Activated naive CD4-positive, alpha-beta T cell (primary cell): ENCODE data around the gene DPYSL5.

Experiments
- DNase-seq, 4 experiments: peaks; one replicate each; lab custom pipeline; 2025; lab: John Stamatoyannopoulos, UW

Gene DPYSL5

DNA sequence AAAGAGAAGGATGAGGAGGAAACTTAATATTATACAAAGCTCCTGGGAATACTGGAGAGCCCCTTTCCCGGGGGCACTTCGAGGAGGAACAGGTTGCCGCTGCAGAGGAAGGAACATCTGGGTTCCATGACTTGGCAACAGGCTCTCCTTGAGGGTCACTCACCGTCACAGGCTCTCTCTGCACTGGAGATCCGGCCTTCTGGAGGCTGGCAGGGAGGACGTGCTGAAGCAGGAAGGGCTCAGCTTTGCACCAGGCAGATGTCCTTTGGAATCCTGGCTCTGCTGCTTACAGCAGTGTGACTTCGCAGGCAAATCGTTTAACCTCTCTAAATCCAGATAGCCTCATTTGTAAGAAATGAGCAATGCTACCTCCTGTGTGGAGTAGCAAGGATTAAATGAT lies 2.9 kb upstream of the DPYSL5 start:
- DNase-seq, result no peak

DNA sequence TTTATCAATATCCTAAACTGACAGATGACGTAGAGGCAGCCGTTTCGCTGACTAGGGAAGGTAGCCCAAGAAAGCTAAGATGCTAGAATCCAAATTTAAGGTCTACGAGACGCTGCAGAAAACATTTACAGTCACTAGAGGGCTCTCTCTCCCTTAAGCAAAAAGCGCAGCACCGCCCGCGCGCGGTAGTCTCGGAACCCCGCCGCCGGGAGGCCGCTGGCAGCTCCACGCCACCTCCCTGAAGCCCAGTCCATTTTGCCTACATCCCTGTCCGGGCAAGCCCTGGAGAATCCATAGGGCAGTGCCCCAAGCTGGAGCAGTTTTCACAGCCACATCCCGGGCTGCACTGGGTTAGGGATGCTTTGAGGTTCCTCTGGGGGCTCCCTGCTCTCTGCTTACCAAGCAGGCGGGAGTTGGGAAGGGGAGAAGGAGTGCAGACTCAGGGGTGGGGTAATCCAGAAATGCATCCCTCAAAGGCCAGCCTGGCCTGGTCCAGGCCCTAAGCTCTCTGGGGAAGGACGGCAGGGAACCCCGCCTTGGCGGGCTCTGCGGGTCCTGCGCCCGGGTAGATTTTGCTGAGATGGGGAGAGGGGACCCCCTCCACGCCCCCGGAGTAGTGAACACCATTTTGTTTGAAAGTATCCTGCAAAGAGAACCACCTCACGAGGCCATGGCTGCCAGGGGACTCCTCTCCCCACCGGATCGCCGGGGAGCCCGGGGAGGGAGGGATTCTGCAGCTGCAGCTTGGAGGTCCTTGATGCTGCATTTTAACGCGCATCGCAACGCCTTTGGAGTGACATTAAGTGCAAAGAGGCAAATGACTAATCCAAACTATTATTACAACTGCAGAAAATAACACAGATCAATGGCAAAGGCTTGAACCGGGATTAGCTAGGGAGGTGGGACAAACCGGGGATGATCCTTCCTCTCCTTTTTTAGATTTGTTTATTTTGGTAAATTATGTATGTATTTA lies 1.3 kb upstream of the DPYSL5 start:
- peak in 2 of 4 experiments; percentile 34 to 49 for DNase-seq

DNA sequence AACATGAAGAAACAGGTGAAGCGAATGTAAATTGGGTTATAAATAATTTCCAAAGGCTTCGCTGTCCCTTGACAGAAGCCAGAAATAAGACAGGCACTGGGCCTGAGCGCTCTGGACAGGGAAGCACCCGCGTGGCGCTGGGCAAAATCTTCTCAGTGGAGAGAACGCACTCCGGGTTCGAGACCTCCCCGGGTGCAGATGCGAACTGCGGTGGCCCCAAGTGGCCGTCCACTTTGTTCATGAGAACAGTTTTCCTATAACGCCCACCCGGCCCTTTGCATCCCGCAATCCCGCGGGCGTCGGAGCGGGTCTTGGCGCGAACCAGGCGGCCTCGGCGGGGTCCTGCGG lies 651 bp upstream of the DPYSL5 start:
- no peak for DNase-seq

DNA sequence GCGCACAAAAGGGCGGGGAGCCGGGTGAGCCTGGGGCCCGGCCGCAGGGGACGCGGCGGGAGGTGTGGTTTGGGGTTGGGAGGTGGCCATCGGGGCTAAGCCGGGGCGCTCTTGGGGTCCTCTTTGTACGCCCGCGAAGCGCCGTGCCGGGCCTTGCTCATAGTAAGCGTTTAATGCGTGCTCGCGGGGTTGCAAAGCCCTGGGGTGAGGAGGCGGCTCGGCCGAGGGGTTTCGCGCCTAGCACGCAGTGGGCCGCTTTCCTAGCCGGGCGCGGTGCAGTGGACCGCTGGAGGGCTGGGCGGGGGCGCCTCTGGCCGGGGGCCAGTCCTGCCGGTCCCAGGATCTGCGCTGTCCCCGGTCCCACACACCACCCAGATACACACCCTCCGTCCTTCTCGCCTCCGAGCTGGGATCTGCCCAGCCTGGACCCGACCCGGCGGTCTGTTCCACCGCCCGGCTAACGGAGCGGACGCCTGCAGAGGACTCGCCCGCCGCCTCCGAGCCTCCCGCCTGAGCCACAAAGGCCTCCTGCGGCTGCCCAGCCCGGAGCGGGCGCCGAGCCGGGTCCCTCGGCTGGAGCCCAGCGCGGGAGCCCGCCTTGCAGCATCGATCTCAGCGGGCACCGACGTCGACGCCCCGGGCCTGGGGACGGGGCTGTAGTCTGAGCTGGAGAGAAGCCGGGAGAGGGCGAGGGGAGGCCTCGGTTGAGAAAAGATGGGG lies 564 bp downstream of the DPYSL5 start:
- DNase-seq, result peak in 1 of 4 experiments; percentile 15

DNA sequence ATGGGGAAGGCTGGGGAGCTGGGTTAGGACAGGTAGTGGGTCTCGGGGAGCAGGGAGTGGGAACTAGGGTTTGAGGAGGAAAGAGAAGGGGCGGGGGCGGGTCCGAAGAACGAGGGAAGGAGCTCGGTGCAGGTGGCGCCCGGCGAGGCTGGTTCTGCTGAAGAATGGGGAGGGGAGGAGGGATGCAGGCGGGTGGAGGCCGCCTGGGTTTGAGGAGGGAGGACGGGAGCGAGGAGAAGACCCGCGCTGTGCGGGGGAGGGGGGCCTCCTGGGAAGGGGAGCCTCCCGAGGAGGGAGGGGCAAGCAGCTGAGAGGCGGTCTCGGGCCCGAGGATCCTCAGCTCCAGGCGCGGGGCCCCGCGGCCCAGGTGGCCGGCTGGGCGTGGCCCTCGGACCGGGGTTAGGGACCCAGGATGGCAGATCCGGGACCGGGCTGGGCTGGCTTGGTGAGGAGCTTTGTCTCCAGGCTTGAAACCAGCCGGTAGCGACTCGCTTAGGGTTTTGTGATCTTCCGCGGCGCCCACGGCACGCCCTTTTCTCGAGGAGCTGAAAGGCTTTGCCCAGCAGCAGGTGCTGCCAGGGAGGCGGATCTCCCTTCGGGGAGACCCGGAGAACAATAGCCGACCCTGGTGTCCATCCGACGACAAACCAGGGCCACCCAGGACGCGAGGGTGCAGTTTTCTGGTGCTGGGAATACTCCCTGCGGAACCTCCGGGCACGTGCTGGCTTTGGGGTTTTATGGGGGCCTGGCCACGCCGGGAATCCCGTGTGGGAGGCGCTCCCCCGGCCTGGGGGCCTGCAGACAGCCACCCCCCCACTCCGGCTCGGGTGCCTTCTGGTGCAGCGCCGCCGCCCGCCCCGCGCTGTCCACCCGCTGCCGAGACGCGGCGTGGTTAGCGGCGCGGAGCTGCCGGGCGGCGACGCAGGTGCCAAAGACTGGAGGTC lies 1.4 kb downstream of the DPYSL5 start:
- peak in 1 of 4 experiments; percentile 4 for DNase-seq

GRCh38 chr2:26850000-26850431 lies 2.1 kb downstream of the DPYSL5 start:
- no peak for DNase-seq

GRCh38 chr2:26850505-26850904 lies 2.6 kb downstream of the DPYSL5 start:
- no peak for DNase-seq

- no peak for DNase-seq
Observed at GRCh38 chr2:26852405-26853306, 4.7 kb downstream of the DPYSL5 start.

GRCh38 chr2:26853751-26854150 lies 5.8 kb downstream of the DPYSL5 start:
- no peak for DNase-seq

- no peak for DNase-seq
Observed at GRCh38 chr2:26854283-26854827, 6.4 kb downstream of the DPYSL5 start.

GRCh38 chr2:26855466-26855865 lies 7.5 kb downstream of the DPYSL5 start:
- no peak for DNase-seq

DNA sequence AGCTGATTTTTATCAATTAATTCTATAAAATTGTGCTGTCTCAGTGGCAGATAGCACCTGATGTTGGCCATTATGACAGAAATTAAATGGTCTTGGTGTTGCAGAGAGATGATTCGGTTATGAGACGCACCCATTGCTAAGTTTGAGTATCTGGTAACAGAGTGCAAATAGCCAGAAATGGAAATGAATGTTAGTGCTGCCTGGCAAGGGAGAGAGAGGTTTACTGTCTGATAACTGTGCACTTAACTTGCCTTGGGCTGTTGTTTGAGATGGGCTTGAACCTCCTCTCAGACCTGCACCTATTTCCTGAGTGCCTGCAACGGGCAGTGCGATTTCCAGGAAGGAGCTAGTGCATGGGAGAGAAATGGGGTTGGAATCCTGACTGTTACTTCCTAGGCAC lies 11.7 kb downstream of the DPYSL5 start:
- no peak for DNase-seq

- no peak for DNase-seq
Observed at GRCh38 chr2:26860211-26860850, 12.4 kb downstream of the DPYSL5 start.

DNA sequence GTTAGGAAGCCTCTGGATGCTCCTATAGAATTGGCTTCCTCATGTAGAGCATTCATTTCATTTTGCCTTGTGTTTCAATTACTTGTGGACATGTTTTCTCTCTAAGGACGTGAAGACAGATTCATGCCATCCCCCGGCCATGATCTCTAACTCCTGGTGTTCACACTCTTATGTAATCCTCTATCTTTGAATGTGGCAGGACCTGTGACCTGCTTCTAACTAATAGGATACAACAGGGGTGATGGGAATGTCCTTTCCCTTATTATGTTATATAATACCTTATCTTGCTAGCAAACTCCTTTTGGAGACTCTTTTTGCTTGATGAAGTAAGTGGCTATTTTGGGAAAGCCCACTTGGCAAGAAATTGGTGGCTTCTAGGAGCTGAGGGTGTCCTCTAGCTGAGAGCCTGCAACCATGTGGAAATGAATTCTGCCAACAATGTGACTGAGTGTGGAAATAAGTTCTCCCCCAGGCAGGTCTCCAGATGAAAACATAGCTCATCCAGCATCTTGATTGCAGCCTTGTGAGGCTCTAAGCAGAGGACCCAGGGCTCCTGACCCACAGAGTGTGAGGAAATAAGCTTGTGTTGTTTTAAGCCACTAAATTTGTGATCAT lies 13.8 kb downstream of the DPYSL5 start:
- DNase-seq, result no peak

DNA sequence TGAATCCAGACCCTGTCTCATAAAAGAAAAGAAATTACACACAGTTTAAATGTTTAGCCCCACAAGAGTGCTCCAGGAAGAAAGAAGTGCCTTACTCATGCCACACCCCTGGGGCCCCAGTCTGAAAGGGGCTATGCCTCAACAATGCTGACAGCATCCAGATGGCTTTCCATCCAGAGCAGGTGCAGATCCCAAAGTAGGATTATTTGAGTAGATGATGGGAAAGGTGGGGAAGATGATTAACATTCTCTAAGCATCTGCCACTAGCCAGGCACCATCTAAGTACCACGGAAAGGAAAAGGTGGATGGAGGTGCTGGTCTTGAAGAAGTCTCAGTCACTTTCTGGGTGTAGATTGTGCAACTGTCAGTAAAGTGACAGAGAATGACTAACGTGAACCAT lies 16.3 kb downstream of the DPYSL5 start:
- DNase-seq, result no peak

GRCh38 chr2:26864646-26865045 lies 16.7 kb downstream of the DPYSL5 start:
- DNase-seq, result no peak

GRCh38 chr2:26870585-26871095 lies 22.7 kb downstream of the DPYSL5 start:
- no peak for DNase-seq

- DNase-seq, result no peak
Observed at GRCh38 chr2:26873286-26873983, 25.5 kb downstream of the DPYSL5 start.

DNA sequence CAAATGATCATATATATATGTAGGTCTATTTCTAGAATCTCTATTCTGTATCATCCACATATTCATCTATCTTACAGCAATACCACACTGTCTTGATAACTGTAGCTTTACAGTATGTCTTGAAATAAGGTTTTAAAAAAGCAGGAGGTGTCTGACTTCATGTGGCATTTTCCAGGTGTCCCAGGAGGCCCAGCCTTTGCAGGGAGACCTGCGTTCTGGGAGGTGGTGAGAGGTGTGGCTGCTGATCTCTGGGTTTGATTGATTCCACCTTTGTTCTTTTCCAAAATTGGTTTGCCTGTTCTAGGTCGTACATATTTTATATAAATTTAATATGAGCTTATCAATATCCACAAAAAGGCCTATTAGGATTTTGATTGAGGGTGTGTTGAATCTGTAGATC lies 26.6 kb downstream of the DPYSL5 start:
- DNase-seq, result no peak
